ENCODE data around the gene GTF3C5. TPM values are rescaled to one million over a fixed set of nuclear protein-coding genes. Genes with fewer than 3 reads are reported as not detected.

The GTF3C5 gene
- polyA plus RNA-seq, 1 of the 3 experiments (the other 2 are of a cell fraction) = 57.3 TPM

DNA sequence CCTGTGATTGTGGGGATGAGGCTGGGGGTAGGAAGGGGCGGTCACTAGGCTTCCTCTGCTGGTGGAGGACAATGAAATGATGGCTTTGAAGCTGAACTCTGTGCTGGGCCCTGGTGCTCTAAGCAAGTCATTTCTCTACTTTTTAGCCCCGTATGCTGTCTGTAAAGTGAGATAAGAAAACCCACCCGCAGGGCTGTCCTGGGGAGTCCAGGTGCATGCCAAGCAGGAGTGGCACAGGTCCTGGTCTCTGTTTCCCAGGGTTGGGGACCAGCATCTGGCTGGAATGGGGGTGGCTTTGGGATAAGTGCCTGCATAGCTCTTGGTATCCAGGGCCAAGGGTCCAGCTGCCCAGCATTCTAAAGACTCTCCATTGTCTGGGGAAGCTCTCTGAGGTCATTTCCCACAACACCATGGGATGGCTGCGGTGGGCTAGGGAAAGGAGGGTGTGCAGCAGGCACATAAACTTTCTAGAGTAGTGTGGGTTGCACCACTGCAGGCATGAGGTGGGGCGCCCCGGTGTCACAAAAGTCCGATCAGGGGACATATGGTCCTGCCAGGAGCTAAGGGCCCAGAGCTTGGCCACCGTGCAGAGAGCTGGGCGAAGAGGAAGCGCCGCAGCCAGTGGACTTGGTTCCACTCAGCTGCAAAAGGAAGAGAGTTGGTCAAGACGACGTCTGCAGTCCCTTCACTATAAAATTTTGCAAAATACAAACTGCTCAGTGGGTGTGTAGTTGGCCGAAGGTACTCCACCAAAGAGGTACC lies 25.6 kb upstream of the GTF3C5 start (continued):
- TF ChIP-seq, protein P1, sequence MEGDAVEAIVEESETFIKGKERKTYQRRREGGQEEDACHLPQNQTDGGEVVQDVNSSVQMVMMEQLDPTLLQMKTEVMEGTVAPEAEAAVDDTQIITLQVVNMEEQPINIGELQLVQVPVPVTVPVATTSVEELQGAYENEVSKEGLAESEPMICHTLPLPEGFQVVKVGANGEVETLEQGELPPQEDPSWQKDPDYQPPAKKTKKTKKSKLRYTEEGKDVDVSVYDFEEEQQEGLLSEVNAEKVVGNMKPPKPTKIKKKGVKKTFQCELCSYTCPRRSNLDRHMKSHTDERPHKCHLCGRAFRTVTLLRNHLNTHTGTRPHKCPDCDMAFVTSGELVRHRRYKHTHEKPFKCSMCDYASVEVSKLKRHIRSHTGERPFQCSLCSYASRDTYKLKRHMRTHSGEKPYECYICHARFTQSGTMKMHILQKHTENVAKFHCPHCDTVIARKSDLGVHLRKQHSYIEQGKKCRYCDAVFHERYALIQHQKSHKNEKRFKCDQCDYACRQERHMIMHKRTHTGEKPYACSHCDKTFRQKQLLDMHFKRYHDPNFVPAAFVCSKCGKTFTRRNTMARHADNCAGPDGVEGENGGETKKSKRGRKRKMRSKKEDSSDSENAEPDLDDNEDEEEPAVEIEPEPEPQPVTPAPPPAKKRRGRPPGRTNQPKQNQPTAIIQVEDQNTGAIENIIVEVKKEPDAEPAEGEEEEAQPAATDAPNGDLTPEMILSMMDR (IDR thresholded peaks at IDR 0.05) = no peak
- TF ChIP-seq, protein P2, sequence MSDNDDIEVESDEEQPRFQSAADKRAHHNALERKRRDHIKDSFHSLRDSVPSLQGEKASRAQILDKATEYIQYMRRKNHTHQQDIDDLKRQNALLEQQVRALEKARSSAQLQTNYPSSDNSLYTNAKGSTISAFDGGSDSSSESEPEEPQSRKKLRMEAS (IDR thresholded peaks at IDR 0.05; ENCODE audit: low read depth) = no peak
- TF ChIP-seq TCF12 (IDR thresholded peaks at IDR 0.05) (no peak), NRF1 (IDR thresholded peaks at IDR 0.05; ENCODE audit: low read depth, low read length) (no peak)

DNA sequence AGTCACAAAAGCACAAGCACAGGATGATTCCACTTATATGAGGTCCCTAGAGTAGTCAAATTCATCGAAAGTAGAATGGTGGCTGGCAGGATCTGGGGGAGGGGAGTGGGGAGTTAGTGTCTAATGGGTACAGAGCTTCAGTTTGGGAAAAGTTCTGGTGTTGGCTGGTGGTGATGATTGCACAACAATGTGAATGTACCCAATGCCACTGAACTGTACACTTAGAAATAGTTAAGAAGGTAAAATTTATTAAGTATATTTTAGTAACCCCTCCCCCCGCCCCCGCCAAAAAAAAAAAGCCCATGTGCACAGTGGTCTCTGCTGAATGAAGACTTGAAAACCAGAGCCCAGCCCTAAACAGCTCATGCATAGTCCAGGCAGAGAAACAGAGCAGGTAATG lies 24.8 kb upstream of the GTF3C5 start:
- Histone ChIP-seq H4K20me1 (ENCODE audit: insufficient read depth) (no peaks in the 10 kb centered on the region), H3F3A (replicated peaks; ENCODE audit: insufficient read depth) (no peaks in the 10 kb centered on the region), H2AFZ (ENCODE audit: low read depth) (no peak overlapping the region), H3K9me2 (no peaks in the 10 kb centered on the region), H3K36me3 (replicated peaks in 1 of 2; ENCODE audit: control insufficient read depth in 1 of 2, insufficient read depth in 2 of 2, low read length in 1 of 2) (no peaks in the 10 kb centered on the region), H3K9me3 (no peaks in the 10 kb centered on the region), H3K79me2 (ENCODE audit: insufficient read depth) (no peaks in the 10 kb centered on the region), H3K4me3 (ENCODE audit: low read depth in 2 of 2, low read length in 1 of 2) (no peak overlapping the region), H3K9ac (no peak overlapping the region), H3K4me1 (ENCODE audit: control insufficient read depth in 1 of 2, insufficient read depth in 2 of 2, low read depth in 1 of 2, low read length in 1 of 2) (no peaks in the 10 kb centered on the region; a peak in 1 of 4 replicates), H3K27me3 (ENCODE audit: insufficient read depth) (peaks cover 11% of the 10 kb centered on the region; the same call in 1 of the 2 replicates), H3K27ac (ENCODE audit: low read depth in 2 of 2, low read length in 1 of 2) (no peak overlapping the region), H3K4me2 (no peak overlapping the region)
- 8% methylated on average over 3 of the region's 3 CpGs for WGBS (ENCODE audit: low lambda C conversion rate)
- ChIA-PET CTCF (interaction anchor here (0.9 to 4.9 kb wide), 4 partner anchors 12 to 138 kb away, joined by 3 to 39 read pairs (median 5); no protein-coding TSS in a partner anchor), POLR2A (no interaction called here)
- TF ChIP-seq, protein P3, sequence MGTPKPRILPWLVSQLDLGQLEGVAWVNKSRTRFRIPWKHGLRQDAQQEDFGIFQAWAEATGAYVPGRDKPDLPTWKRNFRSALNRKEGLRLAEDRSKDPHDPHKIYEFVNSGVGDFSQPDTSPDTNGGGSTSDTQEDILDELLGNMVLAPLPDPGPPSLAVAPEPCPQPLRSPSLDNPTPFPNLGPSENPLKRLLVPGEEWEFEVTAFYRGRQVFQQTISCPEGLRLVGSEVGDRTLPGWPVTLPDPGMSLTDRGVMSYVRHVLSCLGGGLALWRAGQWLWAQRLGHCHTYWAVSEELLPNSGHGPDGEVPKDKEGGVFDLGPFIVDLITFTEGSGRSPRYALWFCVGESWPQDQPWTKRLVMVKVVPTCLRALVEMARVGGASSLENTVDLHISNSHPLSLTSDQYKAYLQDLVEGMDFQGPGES (IDR thresholded peaks at IDR 0.05; ENCODE audit: low read depth, low read length) = no peak
- TF ChIP-seq SIN3A (IDR thresholded peaks at IDR 0.05; ENCODE audit: borderline replicate concordance, low read depth, low read length) = no peak
- TF ChIP-seq, protein P1 (IDR thresholded peaks at IDR 0.05) = no peak
- TF ChIP-seq MEF2A (IDR thresholded peaks at IDR 0.05; ENCODE audit: borderline replicate concordance, low read depth) = no peak
- TF ChIP-seq POLR2AphosphoS5 (IDR thresholded peaks at IDR 0.05; ENCODE audit: low read depth, low read length) = no peak
- no peak for TF ChIP-seq FOXJ3 (CRISPR knock-in tag; IDR thresholded peaks at IDR 0.05)
- TF ChIP-seq TCF12 (IDR thresholded peaks at IDR 0.05) = no peak
- TF ChIP-seq FOSL2 (IDR thresholded peaks at IDR 0.05; ENCODE audit: borderline replicate concordance, low read depth) = no peak
- TF ChIP-seq, protein P4, sequence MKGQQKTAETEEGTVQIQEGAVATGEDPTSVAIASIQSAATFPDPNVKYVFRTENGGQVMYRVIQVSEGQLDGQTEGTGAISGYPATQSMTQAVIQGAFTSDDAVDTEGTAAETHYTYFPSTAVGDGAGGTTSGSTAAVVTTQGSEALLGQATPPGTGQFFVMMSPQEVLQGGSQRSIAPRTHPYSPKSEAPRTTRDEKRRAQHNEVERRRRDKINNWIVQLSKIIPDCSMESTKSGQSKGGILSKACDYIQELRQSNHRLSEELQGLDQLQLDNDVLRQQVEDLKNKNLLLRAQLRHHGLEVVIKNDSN (IDR thresholded peaks at IDR 0.05; ENCODE audit: borderline replicate concordance, low read depth) = no peak
- no peak for TF ChIP-seq YY1 (IDR thresholded peaks at IDR 0.05; ENCODE audit: low read depth)
- no peak for TF ChIP-seq JUND (IDR thresholded peaks at IDR 0.05)
- no peak for TF ChIP-seq GATA2 (CRISPR knock-in tag; IDR thresholded peaks at IDR 0.05)
- no peak for TF ChIP-seq ELF1 (IDR thresholded peaks at IDR 0.05)
- no peak for TF ChIP-seq NRF1 (IDR thresholded peaks at IDR 0.05; ENCODE audit: low read depth, low read length)
- TF ChIP-seq CHD2 (IDR thresholded peaks at IDR 0.05; ENCODE audit: low read length, partially characterized antibody) = no peak
- TF ChIP-seq RXRA (IDR thresholded peaks at IDR 0.05; ENCODE audit: borderline replicate concordance, low read depth) = no peak
- no peak for TF ChIP-seq FOXM1 (IDR thresholded peaks at IDR 0.05; ENCODE audit: low read depth)
- no peak for TF ChIP-seq TEAD4 (IDR thresholded peaks at IDR 0.05; ENCODE audit: borderline replicate concordance, insufficient read depth)
- no peak for TF ChIP-seq MXI1 (IDR thresholded peaks at IDR 0.05; ENCODE audit: low read depth, low read length)
- TF ChIP-seq, protein P5, sequence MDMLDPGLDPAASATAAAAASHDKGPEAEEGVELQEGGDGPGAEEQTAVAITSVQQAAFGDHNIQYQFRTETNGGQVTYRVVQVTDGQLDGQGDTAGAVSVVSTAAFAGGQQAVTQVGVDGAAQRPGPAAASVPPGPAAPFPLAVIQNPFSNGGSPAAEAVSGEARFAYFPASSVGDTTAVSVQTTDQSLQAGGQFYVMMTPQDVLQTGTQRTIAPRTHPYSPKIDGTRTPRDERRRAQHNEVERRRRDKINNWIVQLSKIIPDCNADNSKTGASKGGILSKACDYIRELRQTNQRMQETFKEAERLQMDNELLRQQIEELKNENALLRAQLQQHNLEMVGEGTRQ (IDR thresholded peaks at IDR 0.05; ENCODE audit: borderline replicate concordance, low read depth, low read length) = no peak
- DNase-seq = no peak

Measured in SK-N-SH (cell line).